A673 (cell line): ENCODE data around the gene BTG2.

Experiments used
- EZH2 ChIP-seq: fragments of 200-600 bp; sonication (generic); IDR thresholded peaks from 2 replicates; pipeline ENCODE4 v1.6.1; 2017; ENCODE audit warnings: borderline replicate concordance, low read depth, mild to moderate bottlenecking, mixed read lengths, antibody characterized with exemption, low read length; ENCODE audit not compliant: poor library complexity, severe bottlenecking
- TF ChIP-seq, protein P1 (sequence below): fragments of 300-800, 200-600 bp; sonication (generic); conservative IDR thresholded peaks from 2 replicates; pipeline ENCODE4 v1.5.1; 2017; ENCODE audit warnings: low read depth, mild to moderate bottlenecking, antibody characterized with exemption, low read length, moderate library complexity, mixed read lengths

DNA sequence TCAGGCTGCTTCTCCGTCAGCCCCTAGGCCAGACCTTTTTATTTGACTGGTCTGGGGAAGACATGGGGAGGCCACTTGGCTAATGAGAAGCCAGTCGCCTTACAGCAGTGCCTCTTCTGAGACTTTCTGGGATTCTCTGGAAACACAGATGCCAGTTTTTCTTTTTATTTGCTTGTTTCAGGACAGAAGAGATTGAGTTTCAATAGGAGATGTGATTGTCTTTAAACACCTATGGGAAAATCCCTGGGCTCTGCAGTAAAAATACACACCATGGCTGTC is 15.4 kb upstream of the BTG2 start:
- TF ChIP-seq, protein P1, sequence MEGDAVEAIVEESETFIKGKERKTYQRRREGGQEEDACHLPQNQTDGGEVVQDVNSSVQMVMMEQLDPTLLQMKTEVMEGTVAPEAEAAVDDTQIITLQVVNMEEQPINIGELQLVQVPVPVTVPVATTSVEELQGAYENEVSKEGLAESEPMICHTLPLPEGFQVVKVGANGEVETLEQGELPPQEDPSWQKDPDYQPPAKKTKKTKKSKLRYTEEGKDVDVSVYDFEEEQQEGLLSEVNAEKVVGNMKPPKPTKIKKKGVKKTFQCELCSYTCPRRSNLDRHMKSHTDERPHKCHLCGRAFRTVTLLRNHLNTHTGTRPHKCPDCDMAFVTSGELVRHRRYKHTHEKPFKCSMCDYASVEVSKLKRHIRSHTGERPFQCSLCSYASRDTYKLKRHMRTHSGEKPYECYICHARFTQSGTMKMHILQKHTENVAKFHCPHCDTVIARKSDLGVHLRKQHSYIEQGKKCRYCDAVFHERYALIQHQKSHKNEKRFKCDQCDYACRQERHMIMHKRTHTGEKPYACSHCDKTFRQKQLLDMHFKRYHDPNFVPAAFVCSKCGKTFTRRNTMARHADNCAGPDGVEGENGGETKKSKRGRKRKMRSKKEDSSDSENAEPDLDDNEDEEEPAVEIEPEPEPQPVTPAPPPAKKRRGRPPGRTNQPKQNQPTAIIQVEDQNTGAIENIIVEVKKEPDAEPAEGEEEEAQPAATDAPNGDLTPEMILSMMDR = no peak
- TF ChIP-seq EZH2 = no peak
